ENCODE data around the gene HIF3A.

The HIF3A gene

DNA sequence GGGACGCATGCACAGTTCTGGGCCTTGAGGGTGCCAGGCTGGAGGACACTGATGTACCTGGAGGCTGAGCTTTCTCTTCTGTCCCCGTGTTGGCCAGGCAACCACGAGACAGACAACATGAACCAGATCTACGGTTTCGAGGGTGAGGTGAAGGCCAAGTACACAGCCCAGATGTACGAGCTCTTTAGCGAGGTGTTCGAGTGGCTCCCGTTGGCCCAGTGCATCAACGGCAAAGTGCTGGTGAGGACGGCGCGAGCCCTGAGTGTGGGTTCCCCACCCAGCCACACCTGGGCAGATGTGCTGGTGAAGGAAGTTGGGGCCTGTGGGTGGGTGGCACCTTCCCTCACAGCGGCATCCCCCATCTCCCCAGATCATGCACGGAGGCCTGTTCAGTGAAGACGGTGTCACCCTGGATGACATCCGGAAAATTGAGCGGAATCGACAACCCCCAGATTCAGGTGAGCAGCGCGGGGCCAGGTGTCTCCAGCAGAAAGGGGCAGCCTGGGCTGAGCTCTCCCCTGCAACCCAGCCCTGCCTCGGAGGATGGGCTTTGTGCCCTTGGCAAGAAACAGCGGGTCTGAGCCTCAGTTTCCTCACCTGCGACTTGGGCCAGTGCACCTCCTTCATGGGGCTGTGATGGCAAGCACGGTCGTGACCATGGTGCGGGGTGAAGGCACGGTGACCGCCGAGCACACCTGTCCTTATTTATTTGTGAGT is 90.3 kb downstream of the HIF3A start:
- no peak for DNase-seq

GRCh38 chr19:46387713-46388130 is 90.9 kb downstream of the HIF3A start:
- no peak for DNase-seq

DNA sequence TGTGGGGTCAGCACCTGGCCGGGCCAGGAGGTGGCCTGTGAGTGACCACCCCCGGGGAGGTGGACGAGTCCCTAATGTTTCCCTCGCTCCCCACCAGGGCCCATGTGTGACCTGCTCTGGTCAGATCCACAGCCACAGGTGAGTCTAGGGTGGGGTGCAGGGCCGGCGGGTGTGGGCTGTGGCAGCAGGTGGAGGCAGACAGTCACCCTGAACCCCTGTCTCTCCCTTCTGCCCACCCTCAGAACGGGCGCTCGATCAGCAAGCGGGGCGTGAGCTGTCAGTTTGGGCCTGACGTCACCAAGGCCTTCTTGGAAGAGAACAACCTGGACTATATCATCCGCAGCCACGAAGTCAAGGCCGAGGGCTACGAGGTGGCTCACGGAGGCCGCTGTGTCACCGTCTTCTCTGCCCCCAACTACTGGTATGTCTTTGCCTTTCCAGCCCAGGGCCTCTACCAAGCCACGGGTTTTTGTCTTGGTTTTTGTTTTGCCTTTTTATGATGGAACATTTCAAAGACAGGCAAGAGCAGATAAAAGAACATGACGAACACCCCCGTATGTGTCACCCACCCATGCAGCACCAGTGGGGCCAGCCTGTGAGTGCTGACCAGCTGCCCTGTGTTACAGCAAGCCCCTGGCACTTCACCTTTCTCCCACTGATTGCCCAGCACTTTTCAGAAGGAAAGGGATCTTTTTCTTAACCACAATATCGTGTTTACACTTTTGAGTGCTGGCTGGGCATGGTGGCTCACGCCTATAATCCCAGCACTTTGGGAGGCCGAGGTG is 91.7 kb downstream of the HIF3A start:
- DNase-seq: no peak

DNA sequence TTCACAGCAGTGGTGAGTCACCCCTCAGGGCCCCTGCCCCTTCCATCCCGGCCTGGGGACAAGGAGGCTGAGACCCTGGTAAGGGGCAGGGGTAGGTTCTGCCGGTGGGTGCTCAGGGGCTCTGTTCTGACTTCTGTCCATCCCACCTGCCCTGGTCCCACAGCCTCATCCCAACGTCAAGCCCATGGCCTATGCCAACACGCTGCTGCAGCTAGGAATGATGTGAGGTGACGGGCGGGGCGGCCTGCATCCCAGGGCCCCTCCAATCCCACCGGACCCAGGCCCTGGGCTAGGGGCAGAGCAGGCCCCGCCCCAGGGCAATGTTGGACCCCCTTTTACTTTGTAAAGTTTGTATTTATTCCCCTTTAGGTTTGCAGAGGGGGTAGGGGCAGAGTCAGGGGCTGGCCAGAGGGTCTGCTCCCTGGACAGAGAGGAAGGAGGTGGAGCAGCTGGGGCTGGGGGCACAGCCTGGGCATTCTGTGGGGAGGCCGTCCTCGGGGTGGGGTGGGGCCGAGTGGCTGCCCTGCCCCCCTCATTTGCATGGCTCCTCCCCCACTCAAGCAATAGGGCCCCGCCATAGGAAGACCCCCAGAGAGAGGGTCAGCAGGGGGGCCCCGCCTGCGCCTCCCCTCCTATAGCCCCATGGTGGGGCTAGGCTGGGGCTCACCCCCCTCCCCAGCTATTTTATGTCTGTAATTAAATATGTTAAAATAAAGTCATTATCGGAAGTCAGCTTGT is 93.4 kb downstream of the HIF3A start:
- no peak for DNase-seq

GRCh38 chr19:46390866-46391265 is 94.0 kb downstream of the HIF3A start:
- DNase-seq: no peak

- DNase-seq: no peak
Measured at GRCh38 chr19:46391296-46392251, 94.7 kb downstream of the HIF3A start.

- DNase-seq: no peak
Measured at GRCh38 chr19:46392252-46392801, 95.5 kb downstream of the HIF3A start.

GRCh38 chr19:46392837-46393236 is 96.0 kb downstream of the HIF3A start:
- no peak for DNase-seq

Measured in NCI-H1694 (cell line).